Mammary epithelial cell (primary cell): ENCODE data around the gene SLC52A1.

Source experiments
- CTCF ChIP-seq, 2 donors: IDR thresholded peaks in 1 of 2; conservative IDR thresholded peaks in 1 of 2; 2 replicates each; pipeline ENCODE4 v1.5.1; 2011 to 2012; ENCODE audit warnings: inconsistent platforms in 2 of 2, low read length in 2 of 2, mild to moderate bottlenecking in 2 of 2, control low read depth in 1 of 2, low read depth in 1 of 2; ENCODE audit not compliant: insufficient read depth in 1 of 2; ENCODE audit errors: extremely low read depth in 1 of 2
- EZH2 ChIP-seq: IDR thresholded peaks from 2 replicates; pipeline ENCODE4 v1.6.1; 2012; ENCODE audit warnings: low read length, inconsistent platforms, borderline replicate concordance

GRCh38 chr17:5031365-5032082, 3.7 kb downstream of the SLC52A1 start:
- peak; percentile 77 to 81 for TF ChIP-seq CTCF (conservative IDR thresholded peaks at IDR 0.05 in 1 of 2, IDR thresholded peaks at IDR 0.05 in 1 of 2; ENCODE audit: extremely low read depth in 1 of 2, insufficient read depth in 1 of 2, low read depth in 1 of 2, low read length in 2 of 2)
- no peak for TF ChIP-seq EZH2
